Coronary artery (tissue), 2 donors: ENCODE results near the gene PIMREG.

Experiments
- DNase-seq: peaks from one replicate; pipeline ENCODE4 v3.0.0-alpha.2; 2017; ENCODE audit warnings: low spot score
- H3K27ac ChIP-seq, 2 donors: fragments of 200-600 bp; sonication (generic); one replicate each; pipeline ENCODE4 v1.5.1; 2016 to 2019
- H3K4me3 ChIP-seq: fragments of 200-600 bp; sonication (generic); 2 replicates; pipeline ENCODE4 v1.5.1; 2016; ENCODE audit warnings: mild to moderate bottlenecking, moderate library complexity
- TF ChIP-seq, protein P1 (sequence below): fragments of 200-600 bp; sonication (generic); IDR thresholded peaks from one replicate; pipeline ENCODE4 v1.5.1; 2019; ENCODE audit warnings: antibody characterized with exemption

PIMREG gene

DNA sequence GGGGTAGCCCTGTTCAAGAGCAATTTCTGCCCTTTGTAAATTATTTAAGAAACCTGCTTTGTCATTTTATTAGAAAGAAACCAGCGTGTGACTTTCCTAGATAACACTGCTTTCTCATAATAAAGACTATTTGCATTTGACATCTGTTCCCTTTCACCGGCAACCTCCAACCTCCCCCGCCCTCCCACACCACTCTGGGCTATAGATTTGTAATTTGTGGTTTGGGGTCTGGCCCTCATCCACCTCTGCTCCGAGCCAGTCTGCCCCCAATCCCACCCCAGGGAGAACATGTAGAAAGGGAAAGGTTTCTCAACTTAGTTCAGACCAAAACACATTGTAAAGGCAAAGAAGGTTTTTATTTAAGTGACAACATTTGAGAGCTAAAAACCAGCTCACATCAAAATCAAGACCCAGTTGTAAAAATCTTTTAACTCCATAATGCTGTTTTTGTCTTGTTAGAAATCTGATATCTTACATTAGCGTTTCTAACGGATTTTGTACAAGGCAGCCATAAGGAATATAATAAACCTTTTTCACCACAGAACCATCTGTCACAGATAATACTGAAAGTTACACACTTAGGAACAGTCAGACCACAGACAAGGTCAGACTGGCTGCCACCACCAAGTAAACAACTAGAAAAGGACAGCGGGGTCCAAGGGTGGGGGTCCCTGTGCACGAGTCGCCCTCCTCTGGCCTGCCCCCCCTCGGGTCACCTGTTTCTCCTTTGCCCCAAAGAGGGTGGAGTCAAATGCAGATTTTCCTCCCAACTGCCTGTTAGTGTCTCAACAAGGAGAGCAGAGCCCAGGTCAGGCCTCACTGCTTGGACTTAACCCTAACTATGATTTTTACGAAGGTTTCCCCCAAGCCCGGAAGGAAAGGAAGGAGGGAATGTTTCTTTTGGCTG, 6.9 kb downstream of the PIMREG start:
- no peak overlapping the region for H3K27ac ChIP-seq
- TF ChIP-seq, protein P1, sequence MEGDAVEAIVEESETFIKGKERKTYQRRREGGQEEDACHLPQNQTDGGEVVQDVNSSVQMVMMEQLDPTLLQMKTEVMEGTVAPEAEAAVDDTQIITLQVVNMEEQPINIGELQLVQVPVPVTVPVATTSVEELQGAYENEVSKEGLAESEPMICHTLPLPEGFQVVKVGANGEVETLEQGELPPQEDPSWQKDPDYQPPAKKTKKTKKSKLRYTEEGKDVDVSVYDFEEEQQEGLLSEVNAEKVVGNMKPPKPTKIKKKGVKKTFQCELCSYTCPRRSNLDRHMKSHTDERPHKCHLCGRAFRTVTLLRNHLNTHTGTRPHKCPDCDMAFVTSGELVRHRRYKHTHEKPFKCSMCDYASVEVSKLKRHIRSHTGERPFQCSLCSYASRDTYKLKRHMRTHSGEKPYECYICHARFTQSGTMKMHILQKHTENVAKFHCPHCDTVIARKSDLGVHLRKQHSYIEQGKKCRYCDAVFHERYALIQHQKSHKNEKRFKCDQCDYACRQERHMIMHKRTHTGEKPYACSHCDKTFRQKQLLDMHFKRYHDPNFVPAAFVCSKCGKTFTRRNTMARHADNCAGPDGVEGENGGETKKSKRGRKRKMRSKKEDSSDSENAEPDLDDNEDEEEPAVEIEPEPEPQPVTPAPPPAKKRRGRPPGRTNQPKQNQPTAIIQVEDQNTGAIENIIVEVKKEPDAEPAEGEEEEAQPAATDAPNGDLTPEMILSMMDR = no peak
- no peak overlapping the region for H3K4me3 ChIP-seq
- DNase-seq = no peak

DNA sequence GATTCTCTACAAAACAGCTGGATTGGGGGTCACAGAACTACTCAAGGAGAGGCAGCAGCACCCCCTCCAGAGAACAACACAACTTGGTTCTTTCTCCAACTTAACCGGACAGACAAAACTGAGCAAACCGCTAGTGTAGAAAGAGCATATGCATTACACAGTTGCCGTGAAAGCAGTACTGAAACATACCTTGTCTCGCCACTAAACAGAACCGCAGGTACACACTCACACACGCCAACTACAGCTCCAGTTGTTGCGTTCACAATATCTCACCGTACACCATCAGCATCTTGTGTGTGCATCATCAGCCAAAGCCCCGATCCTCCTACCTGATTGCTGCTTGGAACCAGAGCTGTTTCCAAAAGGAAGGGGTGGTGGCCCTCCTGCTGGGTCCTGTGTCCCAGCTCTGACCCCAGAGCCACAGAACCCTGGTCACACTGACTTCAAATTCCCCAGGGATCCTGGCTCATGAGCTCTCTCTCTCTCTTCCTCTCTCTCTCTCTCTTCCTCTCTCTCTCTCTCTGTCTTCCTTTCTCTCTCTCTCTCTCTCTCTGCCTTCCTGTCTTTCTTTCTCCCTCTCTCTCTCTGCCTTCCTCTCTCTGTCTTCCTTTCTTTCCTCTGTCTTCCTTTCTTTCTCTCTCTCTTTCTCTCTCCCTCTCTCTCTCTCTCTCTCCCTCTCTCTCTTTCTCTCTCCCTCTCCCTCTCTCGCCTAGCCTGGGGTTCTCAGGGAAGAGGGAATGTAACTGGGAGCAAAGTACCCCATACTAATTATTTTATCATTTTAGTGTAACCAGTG, 8.4 kb downstream of the PIMREG start:
- DNase-seq = no peak
- TF ChIP-seq, protein P1 = no peak
- H3K27ac ChIP-seq = no peak overlapping the region
- no peak overlapping the region for H3K4me3 ChIP-seq

DNA sequence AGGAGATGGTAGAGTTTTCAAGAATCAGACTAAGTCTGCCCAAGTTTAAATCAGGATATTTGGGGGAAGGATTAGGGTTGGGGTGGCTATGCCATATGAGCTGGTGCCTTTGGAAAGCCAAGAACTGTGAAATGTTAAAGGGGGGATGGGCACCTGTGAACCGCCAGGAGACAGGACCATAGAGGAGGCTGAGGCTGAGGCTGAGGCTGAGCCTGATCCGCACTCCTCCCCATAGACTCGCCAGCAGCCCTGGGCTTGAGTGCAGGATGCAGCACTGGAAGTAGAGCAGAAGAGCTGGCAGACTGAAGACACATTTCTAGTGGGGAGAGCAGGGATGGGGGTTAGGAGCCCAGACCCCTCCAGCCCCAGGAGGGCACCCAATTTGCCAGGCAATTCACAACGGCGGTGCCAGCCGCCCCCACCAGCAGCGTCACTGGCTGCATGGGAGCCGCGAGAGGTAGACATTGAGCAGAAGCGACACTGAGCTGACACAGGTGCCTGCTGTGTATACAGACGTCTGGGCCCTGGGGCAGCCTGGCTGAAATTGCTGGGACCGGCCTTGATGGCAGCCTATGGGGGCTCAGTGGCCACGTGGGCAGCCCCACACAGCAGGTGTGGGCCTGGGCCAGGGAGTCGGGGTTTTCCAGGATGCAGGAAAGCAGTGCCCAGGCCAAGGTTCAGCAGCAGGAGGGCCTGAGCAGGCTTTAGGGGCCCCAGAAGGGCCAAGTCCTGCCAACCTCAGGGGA, 9.2 kb downstream of the PIMREG start:
- H3K27ac ChIP-seq = no peak overlapping the region
- DNase-seq = no peak
- H3K4me3 ChIP-seq = no peak overlapping the region
- TF ChIP-seq, protein P1 = no peak

DNA sequence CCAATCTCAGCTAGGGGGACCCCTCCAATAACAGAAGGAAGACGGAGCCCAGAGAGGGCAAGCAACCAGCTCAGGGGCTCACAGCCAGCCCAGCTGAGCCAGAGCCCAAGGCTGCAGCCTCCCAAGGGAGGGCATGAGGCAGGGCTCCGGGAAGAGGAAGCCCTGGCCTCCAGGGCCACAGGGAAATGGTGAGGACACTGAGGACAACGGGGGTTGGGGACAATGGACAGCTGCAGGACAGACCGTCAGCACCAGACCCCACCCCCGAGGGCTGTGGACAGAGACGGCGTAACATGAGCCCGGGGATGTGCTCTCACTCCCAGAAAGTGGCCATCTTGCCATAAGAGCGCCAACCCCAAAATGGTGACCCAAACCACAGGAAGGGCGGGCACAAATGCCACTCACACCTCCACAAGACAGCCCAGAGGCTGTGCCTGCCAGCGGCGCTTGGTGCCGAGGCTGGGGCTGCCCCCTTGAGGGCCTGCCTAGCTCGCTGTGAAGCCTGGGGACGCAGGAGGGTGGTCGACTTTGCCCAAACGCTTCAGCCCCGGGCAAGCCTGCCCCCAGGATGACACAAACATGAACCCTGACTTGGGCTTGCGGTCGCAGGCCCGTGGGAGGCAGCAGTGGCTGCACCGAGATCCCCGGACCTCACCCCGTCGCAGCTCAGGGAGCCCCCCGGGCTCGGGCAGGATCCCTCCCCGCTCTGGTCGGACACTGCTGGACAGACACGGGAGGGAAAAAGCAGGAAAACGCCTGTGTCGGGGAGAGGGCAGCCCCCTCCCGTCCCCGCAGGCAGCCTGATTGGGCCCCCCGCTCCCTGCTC, 10.5 kb downstream of the PIMREG start:
- no peak for DNase-seq
- H3K27ac ChIP-seq = no peak overlapping the region
- TF ChIP-seq, protein P1 = no peak
- H3K4me3 ChIP-seq = peak overlapping the region; percentile 57

DNA sequence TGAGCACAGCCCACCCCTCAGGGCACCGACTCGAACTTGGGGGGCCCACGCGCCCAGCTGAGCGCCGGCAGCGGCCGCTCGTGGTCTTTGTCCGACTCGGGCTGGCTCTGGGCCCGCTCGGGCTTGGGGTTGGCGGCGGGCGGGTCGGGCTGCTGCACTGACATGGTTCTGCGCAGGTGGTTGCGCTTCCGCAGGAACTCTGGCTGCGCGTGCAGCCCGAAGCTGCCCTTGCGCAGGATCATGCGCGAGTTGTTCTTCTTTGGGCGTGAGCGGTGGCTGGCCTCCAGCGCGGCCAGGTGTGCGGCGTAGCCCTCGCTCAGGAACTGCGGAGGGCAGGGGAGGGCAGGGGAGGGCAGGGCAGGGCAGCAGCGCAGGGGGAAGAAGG, 11.1 kb downstream of the PIMREG start:
- TF ChIP-seq, protein P1 = no peak
- H3K4me3 ChIP-seq = peak overlapping the region; percentile 57

DNA sequence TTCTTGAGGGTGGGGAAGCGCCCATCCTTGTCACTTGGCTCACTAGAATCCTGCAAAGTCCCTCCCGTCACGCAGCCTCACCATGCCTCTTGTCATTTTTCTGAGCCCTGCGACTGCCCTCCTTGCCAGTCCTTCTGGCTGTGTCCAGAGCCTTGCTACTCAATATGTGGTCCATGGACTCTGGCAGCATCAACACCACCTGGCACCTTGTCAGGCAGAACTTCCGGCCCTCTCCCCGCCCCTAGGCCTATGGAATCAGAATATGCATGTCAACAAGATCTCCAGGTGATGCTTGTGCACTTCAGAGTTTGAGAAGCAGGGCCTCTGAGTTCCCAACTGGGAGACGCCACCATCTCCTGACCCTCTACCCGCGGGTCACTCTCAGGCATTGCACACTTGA, 12.1 kb downstream of the PIMREG start:
- no peak for DNase-seq
- TF ChIP-seq, protein P1 = no peak
- H3K27ac ChIP-seq = no peak overlapping the region
- H3K4me3 ChIP-seq = no peak overlapping the region

More for the DNA sequence above, 11.1 kb downstream of the PIMREG start:
- DNase-seq = no peak
- no peak overlapping the region for H3K27ac ChIP-seq
